GM13977 (cell line): Measurements from ENCODE around the gene FZD8.

ENCODE experiments used
- DNase-seq: peaks from one replicate; pipeline ENCODE4 v3.0.0; 2012; ENCODE audit warnings: low spot score
- in situ Hi-C: fragments of 300-500 bp; cut with MboI; formaldehyde crosslinking; loops from one replicate; pipeline ENCODE4 v1.12.0; 2022; ENCODE audit warnings: low sequenced_read_pairs, low pct_unique_long_range_greater_than_20kb, mixed read lengths, inconsistent platforms; ENCODE audit not compliant: unreplicated experiment
- TF ChIP-seq, protein P1 (sequence below): IDR thresholded peaks from 2 replicates; pipeline ENCODE4 v1.5.1; 2012; ENCODE audit warnings: mild to moderate bottlenecking, control low read depth; ENCODE audit not compliant: insufficient read depth; ENCODE audit errors: extremely low read depth, missing control alignments

The FZD8 gene

DNA sequence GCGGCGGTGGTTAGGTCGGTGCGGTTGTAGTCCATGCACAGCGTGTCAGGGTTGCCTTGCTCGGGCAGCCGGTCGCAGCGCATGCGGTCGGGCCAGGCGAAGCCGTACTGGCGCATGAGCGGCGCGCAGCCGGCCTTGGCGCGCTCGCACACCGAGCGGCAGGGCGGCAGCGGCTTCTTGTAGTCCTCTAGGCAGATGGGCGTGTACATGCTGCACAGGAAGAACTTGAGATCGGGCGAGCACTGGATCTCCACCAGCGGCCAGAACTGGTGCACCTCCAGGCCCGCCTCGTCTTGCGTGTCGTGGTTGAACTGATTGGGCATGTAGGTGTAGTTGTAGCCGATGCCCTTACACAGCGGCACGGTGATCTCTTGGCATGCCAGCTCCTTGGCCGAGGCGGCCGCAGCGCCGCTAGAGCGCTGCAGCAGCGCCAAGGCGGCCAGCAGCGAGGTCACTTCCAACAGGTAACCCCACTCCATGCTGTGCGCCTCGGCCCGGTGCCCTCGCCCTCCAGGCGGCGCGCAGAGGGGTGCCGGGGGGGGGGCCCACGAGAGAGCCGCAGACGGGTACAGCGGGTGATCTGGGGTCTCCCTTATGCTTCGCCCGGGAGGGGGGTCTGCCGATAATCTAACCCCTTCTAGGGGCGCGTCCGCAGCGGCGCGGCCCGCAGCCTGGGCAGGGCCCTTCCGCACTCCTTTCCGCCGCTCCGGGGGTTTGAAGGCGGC lies 983 bp downstream of the FZD8 start:
- in situ Hi-C loops = no loop called here
- DNase-seq = peak; percentile 57
- TF ChIP-seq, protein P1, sequence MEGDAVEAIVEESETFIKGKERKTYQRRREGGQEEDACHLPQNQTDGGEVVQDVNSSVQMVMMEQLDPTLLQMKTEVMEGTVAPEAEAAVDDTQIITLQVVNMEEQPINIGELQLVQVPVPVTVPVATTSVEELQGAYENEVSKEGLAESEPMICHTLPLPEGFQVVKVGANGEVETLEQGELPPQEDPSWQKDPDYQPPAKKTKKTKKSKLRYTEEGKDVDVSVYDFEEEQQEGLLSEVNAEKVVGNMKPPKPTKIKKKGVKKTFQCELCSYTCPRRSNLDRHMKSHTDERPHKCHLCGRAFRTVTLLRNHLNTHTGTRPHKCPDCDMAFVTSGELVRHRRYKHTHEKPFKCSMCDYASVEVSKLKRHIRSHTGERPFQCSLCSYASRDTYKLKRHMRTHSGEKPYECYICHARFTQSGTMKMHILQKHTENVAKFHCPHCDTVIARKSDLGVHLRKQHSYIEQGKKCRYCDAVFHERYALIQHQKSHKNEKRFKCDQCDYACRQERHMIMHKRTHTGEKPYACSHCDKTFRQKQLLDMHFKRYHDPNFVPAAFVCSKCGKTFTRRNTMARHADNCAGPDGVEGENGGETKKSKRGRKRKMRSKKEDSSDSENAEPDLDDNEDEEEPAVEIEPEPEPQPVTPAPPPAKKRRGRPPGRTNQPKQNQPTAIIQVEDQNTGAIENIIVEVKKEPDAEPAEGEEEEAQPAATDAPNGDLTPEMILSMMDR = no peak

DNA sequence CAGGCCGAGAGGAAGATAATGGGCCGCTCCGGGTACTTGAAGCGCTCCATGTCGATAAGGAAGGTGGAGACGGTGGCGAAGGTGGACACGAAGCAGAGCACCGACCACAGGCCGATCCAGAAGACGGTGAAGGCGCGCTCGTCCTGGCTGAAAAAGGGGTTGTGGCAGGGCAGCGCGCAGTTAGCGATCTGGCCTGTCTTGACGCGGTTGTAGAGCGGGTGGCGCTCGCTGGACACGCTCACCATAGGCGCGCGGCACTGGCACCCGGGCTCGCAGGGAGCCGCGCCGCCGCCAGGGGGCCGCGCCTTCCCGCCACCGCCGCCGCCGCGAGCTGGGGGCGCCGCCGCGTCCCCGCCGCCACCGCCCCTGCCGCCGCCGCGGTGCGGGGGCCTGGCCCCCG lies 1.6 kb downstream of the FZD8 start:
- in situ Hi-C loops = no loop called here
- peak; percentile 82 for DNase-seq
- TF ChIP-seq, protein P1 = peak; percentile 63

GRCh38 chr10:35639728-35640401 lies 2.2 kb downstream of the FZD8 start:
- TF ChIP-seq, protein P1 = no peak
- DNase-seq = no peak
- in situ Hi-C loops = no loop called here

DNA sequence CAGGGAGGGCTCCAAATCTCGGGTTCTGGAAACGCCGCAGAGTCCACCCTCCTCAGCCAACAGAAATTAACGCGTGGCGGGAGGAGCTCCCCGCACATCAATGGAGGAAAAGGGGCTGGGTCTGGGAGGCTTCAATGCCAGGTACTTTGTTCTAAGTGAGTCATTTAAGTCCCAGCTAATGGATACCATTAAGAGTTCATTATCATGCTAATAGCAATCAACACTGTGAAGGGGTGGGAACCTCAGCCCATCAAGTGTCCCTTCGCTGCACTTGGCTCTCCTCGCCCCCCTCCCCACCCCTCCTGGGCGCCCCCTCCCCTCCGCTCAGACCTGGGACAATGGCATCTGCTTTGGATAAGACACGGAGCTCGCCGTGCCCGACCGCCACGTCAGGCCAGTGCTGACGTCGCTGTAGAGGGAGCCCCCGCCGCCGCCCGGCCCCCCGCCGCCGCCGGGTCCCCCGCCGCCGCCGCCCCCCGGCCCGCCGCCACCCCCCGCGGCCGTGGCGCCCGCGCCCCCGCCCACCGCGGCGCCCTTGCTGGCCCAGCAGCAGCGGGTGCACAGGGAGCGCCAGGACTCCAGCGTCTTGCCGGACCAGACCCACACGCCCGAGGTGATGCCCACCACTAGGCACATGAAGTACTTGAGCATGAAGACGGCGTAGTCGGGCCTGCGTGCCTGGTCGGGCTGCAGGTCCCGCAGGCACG lies 2.9 kb downstream of the FZD8 start:
- in situ Hi-C loops = no loop called here
- DNase-seq = no peak
- TF ChIP-seq, protein P1 = no peak

- in situ Hi-C loops = no loop called here
- no peak for DNase-seq
- TF ChIP-seq, protein P1 = no peak
Measured at GRCh38 chr10:35638101-35638500, 4.0 kb downstream of the FZD8 start.

DNA sequence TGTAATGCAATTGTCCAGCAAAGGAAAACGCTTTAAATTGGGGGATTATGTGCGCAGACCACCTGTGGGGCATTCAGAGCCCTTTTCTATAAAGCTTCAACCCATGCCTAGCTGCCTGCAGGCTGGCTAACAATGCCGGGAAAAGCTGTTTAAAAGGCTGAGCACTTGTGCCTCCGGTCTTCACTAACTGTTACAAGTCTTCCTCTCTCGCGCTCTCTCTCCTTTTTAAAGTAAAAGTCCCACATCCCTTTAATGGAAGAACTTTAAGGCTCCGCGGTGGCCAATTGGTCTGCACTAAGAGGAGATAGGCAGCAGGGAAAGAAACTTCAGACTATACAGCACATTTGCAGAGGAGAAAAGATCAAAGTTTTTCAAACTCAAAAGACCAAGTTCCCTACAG lies 4.6 kb downstream of the FZD8 start:
- no peak for DNase-seq
- in situ Hi-C loops = no loop called here
- TF ChIP-seq, protein P1 = no peak
